PFSK-1 (cell line): ENCODE measurements around the gene TBC1D17.

Experiments
- POLR2AphosphoS5 ChIP-seq: IDR thresholded peaks from 2 replicates; pipeline ENCODE4 v1.6.1; 2012; ENCODE audit warnings: low read depth, mild to moderate bottlenecking, control low read depth, low read length, moderate library complexity
- TF ChIP-seq, protein P1 (sequence below), 2 experiments: IDR thresholded peaks; 2 replicates each; pipeline versions ENCODE4 v1.6.1 to v1.8.0; 2011 to 2012; ENCODE audit warnings: low read depth in 2 of 2, low read length in 2 of 2, control low read depth in 1 of 2, inconsistent platforms in 1 of 2, mild to moderate bottlenecking in 1 of 2, moderate library complexity in 1 of 2; ENCODE audit not compliant: insufficient read depth in 1 of 2

DNA sequence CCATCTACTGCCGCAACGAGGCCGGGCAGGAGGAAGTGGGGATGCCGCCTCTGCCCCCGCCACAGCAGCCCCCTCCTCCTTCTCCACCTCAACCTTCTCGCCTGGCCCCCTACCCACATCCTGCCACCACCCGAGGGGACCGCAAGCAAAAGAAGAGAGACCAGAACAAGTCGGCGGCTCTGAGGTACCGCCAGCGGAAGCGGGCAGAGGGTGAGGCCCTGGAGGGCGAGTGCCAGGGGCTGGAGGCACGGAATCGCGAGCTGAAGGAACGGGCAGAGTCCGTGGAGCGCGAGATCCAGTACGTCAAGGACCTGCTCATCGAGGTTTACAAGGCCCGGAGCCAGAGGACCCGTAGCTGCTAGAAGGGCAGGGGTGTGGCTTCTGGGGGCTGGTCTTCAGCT is 55.2 kb downstream of the TBC1D17 start:
- TF ChIP-seq, protein P1, sequence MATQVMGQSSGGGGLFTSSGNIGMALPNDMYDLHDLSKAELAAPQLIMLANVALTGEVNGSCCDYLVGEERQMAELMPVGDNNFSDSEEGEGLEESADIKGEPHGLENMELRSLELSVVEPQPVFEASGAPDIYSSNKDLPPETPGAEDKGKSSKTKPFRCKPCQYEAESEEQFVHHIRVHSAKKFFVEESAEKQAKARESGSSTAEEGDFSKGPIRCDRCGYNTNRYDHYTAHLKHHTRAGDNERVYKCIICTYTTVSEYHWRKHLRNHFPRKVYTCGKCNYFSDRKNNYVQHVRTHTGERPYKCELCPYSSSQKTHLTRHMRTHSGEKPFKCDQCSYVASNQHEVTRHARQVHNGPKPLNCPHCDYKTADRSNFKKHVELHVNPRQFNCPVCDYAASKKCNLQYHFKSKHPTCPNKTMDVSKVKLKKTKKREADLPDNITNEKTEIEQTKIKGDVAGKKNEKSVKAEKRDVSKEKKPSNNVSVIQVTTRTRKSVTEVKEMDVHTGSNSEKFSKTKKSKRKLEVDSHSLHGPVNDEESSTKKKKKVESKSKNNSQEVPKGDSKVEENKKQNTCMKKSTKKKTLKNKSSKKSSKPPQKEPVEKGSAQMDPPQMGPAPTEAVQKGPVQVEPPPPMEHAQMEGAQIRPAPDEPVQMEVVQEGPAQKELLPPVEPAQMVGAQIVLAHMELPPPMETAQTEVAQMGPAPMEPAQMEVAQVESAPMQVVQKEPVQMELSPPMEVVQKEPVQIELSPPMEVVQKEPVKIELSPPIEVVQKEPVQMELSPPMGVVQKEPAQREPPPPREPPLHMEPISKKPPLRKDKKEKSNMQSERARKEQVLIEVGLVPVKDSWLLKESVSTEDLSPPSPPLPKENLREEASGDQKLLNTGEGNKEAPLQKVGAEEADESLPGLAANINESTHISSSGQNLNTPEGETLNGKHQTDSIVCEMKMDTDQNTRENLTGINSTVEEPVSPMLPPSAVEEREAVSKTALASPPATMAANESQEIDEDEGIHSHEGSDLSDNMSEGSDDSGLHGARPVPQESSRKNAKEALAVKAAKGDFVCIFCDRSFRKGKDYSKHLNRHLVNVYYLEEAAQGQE (IDR thresholded peaks at IDR 0.05; ENCODE audit: insufficient read depth in 1 of 2, low read depth in 2 of 2, low read length in 2 of 2), result no peak
- TF ChIP-seq POLR2AphosphoS5, result no peak
